NCI-H510A treated with DMSO at 0.1 percent for 48 hours (cell line): ENCODE results near the gene CHSY3.

Experiments
- DNase-seq: peaks from one replicate; lab custom pipeline; 2025; lab: John Stamatoyannopoulos, UW

The CHSY3 gene

DNA sequence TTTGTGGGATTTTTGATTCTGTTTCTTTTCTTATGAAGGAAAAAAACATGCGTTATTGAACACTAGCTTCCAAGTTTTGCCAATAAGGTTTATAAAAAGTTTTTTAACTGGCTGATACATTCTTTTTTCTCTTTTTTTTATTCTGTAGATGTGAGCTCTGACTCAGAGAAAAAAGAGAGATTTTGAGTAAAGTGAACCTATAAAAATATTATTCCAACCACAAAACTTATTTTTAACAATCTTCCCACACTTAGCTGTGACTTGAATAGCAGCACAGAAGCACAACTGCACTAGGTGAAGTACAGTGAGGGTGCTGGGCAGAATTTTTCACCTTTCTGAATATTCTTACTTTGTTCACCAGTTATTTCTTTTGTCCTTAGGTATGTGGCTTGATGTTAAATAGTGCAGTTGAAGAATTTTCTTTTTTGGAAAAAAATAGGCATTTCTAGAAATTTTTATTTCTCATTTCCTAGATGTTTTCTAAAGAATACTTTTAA, 41.6 kb downstream of the CHSY3 start:
- DNase-seq, result no peak

DNA sequence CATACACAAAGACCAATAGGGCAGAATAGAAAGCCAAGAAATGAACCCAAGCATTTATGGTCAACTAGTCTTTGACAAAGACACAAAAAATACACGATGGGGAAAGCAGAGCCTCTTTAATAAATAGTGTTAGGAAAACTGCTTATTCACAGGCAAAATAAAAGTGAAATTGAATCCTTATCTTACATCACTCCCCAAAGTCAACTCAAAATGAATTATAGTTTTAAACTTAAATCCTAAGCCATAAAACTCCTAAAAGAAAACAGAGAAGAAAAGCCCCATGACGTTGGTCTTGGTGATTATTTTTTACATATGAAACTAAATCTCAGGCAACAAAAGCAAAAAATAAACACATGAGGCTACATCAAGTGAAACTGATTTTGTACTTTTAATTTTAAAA, 46.8 kb downstream of the CHSY3 start:
- DNase-seq, result no peak

- DNase-seq, result no peak
Observed at GRCh38 chr5:129958581-129958980, 54.3 kb downstream of the CHSY3 start.

DNA sequence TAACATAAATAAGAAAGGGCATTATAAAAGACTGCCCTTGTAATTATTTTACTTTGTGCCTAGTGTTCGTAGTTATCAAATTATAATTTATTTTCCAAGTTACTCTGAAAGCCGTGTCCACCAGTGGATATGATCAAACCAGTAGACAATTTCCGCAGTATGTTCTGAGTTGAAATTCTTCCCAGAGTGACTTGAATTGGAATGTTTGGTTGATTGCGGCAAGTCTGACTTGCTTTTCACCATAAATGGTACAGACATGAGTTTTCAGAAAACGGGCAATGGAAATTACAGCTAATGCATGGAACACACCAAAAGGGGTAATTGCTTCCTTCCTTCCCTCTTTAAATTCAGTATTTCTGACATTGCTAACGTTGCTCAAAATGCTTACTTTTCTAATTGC, 56.6 kb downstream of the CHSY3 start:
- DNase-seq, result no peak

DNA sequence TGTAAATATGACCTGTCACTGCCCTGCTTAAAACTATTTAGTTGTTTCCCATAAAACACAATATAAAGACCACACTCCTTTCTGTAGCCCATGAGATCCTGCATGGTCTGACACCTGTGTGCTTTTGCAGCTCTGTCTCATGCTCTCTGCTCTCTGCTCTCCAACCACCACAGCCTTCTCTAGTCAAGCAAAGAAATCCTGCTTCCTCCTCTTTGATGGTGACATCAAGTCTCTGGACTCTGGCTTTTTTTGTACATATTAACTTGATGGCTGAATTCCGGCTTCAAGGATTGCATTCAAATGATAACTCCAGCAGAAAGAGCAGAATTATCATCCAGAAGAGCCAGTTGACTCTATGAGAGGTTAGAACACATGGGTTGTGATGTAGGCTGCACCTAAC, 58.2 kb downstream of the CHSY3 start:
- DNase-seq, result no peak

DNA sequence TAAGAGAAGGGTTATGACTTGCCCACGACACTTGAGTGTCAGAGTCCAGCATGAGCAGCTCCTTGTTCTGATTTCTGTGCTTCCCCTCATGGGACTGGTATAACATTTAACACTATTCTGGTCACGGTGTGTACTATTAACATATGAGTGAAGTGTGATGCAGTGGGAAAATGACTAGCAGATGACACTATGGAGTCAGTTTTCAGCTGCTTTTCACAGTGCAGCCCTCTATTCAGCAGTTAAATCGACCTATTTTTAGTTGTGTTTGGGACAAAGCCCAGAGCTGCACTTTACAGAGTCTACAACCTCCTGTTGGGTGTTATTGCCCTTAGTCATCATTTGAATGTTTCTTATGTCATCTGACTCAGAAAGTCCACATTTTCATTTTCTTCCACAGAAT, 59.1 kb downstream of the CHSY3 start:
- DNase-seq, result no peak

GRCh38 chr5:129966071-129966470, 61.8 kb downstream of the CHSY3 start:
- no peak for DNase-seq

- DNase-seq, result no peak
Observed at GRCh38 chr5:129971714-129972113, 67.4 kb downstream of the CHSY3 start.

- DNase-seq, result no peak
Observed at GRCh38 chr5:129972465-129973141, 68.3 kb downstream of the CHSY3 start.

DNA sequence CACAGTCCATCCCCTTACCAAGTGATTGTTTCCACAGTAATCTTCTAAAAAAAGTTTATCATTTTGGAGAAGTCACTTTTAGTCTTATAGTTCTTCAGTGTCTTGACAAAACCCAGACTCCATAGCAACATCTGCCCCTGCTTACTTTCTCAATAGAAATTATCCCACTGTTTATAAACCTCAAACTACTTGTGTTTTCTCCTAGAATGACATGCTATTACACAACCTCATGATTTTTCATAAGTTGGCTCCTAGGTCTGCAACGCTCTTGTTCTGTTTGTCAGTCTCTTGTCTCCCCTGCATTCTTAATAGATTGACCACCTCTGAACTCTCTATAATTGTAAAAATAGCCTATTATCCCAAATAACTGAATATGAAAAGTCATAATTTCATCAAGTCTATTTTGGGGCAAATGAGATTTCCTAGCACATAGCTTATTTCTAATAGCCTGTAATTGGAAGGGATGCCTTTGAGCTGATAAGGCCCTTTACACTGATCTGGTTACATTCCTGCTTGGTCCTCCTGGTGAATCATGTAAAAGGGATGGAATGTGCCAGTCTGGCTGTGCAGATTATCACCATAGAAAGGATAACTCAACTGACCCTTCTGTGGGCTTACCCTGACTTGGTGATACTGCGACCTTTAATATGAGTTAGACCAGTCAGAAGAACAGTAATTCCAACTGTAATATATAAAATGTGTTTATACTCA, 69.6 kb downstream of the CHSY3 start:
- DNase-seq, result no peak

- no peak for DNase-seq
Observed at GRCh38 chr5:129977810-129978209, 73.5 kb downstream of the CHSY3 start.

DNA sequence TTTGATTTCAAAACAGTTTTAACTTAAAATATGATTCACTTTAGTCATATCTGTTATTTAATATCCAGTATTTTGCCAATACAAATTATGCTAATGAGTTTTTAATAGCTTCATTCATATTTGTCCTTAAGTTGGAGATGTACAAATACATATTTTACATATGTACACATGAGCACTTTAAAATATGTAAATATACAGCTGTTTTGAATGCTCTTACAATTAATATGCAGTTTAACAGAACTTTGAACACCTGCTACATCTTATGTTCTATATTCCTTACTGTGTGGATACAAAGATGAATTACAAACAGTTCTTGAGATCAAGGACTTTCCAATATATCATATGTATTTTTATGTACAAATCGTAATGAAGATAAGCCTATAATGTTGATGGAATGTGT, 74.0 kb downstream of the CHSY3 start:
- no peak for DNase-seq

DNA sequence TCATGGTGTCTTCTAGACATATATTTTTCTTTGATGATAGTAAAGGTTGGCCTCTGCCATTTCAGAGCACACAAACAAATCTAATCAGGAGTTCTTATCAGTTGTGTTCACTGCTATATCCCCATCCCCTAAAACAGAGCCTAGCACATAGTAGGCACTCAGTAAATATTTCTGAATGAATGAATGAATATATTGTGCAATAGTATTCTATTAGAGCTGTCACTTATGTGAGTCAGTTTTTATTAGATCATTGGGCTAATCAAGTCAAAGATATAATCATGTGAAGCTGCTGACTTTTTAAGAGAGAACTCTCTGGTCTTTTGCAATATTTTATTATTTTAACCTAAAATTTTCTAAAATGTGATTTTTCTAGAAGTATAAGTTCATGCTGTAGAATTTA, 84.2 kb downstream of the CHSY3 start:
- no peak for DNase-seq

GRCh38 chr5:129991780-129992179, 87.5 kb downstream of the CHSY3 start:
- DNase-seq, result no peak

GRCh38 chr5:129996896-129997295, 92.6 kb downstream of the CHSY3 start:
- no peak for DNase-seq

DNA sequence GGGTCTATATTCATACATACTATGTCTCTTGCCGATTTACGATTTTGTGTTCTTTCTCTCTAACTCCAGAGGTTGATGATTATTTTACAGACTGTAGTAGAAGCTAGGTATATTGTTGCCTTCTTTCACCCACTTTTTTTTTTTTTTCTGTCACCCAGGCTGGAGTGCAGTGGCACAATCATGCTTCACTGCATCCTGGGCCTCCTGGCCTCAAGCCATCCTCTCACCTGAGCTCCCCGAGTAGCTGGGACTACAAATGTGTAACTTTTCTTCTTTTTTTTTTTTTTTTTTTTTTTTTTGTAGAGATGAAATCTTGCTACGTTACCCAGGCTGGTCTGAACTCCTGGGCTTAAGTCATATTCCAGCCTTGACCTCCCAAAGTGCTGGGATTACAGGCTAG, 96.2 kb downstream of the CHSY3 start:
- no peak for DNase-seq

DNA sequence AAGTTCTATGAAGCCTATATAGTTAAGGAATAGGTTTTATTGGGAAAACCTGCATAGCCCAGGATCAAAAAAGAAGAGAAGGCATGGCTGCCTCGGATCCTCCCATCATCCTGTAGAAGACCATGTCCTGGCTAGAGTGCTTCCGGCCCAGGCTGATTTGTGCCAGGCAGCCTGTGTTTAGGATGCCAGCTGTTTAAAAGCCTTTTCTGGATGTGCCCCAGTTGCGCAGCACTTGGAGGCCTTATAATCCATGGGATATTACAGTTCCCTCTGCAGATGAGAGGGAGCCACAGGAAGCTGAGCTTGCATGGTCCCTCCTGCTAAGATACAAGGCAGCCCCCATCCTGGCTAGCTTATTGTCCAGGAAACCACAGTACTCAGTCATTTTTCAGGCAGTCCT, 97.9 kb downstream of the CHSY3 start:
- no peak for DNase-seq

GRCh38 chr5:130002876-130003275, 98.6 kb downstream of the CHSY3 start:
- no peak for DNase-seq

DNA sequence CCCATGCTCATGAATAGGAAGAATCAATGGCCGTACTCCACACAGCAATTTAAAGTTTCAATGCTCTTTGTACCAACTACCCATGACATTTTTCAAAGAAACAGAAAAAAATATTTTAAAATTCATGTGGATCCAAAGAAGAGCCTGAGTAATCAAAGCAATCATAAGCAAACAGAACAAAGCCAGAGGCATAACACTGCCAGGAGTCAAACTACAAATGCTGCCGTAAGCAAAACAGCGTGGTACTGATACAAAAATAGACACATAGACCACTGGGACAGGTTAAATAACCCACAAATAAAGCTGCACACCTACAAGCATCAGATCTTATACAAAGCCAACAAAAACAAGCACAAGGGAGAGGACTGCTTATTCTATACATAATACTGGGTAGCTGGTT, 107.7 kb downstream of the CHSY3 start:
- DNase-seq, result no peak

DNA sequence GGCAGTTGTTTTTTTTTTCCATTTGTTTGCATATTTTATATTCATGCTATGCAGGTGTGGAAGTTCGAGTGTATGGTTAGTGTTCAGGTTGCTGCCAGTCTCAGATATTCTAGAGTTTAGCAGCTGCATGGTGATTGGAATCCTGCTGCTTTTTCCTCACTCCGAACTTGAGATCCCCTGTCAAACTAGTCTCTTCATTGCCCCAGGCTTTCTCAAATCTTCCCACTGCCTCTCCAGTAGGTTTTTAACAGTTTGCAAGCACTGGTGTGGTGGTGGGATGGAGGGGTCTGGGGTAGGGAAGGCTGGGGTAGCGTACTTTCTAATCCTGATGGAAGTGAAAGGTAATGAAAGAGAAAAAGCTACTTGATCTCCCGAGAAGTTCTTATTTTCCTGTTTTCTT, 112.9 kb downstream of the CHSY3 start:
- DNase-seq, result no peak

- DNase-seq, result no peak
Observed at GRCh38 chr5:130018641-130019040, 114.4 kb downstream of the CHSY3 start.

GRCh38 chr5:130021000-130021399, 116.7 kb downstream of the CHSY3 start:
- DNase-seq, result no peak

DNA sequence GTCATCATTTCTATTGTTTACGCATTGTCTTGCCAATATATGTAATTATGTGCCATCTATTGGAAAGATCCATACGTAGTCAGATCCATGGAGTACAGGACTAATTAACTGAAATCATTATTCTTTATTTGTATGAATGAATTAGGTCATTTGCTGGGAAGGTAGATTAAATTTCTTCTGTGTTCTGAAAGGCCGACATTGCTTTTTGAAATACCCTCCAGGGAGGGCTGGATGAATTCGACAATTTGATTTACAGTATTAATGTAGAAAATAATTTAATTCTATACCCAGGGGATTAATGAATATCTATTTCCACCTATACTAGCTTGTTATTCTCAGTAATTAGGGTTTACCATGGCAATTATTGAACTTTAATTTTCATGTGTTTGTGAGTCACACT, 117.6 kb downstream of the CHSY3 start:
- DNase-seq, result no peak

GRCh38 chr5:130023604-130024003, 119.3 kb downstream of the CHSY3 start:
- DNase-seq, result no peak
